PC-3 (cell line): ENCODE results near the gene NTMT2.

ENCODE experiments used
- EZH2 ChIP-seq: fragments of 300-600 bp; sonication (generic); IDR thresholded peaks from one replicate; pipeline ENCODE4 v1.6.1; 2017; ENCODE audit warnings: antibody characterized with exemption, mild to moderate bottlenecking, low read length; ENCODE audit not compliant: unreplicated experiment
- EZH2phosphoT487 ChIP-seq: fragments of 300-600 bp; sonication (generic); IDR thresholded peaks from 2 replicates; pipeline ENCODE4 v1.6.1; 2018; ENCODE audit warnings: mild to moderate bottlenecking, antibody characterized with exemption, low read length, borderline replicate concordance
- TF ChIP-seq, protein P1 (sequence below): fragments of 300-600 bp; sonication (generic); conservative IDR thresholded peaks from 2 replicates; pipeline ENCODE4 v1.5.1; 2017; ENCODE audit warnings: antibody characterized with exemption, low read depth, mild to moderate bottlenecking, low read length

DNA sequence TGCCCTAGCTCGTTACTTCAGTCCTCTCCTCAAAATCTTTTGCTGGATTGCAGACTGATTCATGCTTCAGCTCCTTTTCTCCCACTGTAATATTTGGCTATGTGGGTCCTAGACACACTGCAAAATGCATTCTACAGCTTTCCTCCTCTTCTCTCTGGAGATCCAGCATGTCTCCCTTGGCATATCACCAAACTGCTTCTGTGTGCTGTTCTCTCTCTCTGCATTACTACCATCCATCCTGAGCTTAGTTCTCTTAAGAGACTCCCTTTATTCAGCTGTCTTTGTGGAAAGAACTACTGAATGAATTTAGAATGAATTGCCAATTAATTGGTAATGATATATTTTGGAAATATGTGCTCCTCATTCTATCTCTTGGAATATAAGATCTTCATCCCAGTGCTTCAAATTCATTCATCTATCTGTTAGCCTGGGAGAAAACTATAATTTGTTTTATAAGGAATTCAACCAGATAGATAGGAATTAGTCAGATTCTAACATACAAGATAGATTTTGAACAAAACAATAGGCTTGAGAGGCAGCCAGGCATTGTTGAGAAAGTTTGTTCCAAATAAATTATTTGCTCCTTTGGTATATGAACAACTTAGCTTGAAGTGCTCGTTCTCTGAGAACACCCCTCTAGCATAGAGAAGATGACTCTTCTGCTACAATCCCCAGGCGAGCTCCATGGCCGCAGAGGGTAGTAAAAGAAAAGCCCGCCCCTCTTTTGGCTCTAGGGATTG is 71.9 kb downstream of the NTMT2 start:
- TF ChIP-seq, protein P1, sequence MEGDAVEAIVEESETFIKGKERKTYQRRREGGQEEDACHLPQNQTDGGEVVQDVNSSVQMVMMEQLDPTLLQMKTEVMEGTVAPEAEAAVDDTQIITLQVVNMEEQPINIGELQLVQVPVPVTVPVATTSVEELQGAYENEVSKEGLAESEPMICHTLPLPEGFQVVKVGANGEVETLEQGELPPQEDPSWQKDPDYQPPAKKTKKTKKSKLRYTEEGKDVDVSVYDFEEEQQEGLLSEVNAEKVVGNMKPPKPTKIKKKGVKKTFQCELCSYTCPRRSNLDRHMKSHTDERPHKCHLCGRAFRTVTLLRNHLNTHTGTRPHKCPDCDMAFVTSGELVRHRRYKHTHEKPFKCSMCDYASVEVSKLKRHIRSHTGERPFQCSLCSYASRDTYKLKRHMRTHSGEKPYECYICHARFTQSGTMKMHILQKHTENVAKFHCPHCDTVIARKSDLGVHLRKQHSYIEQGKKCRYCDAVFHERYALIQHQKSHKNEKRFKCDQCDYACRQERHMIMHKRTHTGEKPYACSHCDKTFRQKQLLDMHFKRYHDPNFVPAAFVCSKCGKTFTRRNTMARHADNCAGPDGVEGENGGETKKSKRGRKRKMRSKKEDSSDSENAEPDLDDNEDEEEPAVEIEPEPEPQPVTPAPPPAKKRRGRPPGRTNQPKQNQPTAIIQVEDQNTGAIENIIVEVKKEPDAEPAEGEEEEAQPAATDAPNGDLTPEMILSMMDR: no peak
- TF ChIP-seq EZH2 (no peak), EZH2phosphoT487 (no peak)
